HEK293 (cell line): Measurements from ENCODE around the gene FZR1.

Experiments
- BCL6B ChIP-seq: fragments of 450-650 bp; formaldehyde crosslinking; IDR thresholded peaks from 2 replicates; pipeline ENCODE4 v1.5.1; 2017; ENCODE audit warnings: missing biosample characterization, missing genetic modification characterization
- ELK4 ChIP-seq: IDR thresholded peaks from 2 replicates; pipeline ENCODE4 v1.6.1; 2011; ENCODE audit warnings: mild to moderate bottlenecking, low read depth, low read length, borderline replicate concordance
- GFI1B ChIP-seq: fragments of 450-650 bp; formaldehyde crosslinking; IDR thresholded peaks from 2 replicates; pipeline ENCODE4 v1.5.1; 2016; ENCODE audit warnings: missing biosample characterization, missing genetic modification characterization
- GLI2 ChIP-seq: fragments of 450-650 bp; formaldehyde crosslinking; IDR thresholded peaks from 2 replicates; pipeline ENCODE4; 2017; ENCODE audit warnings: missing biosample characterization, missing genetic modification characterization, low read depth, borderline replicate concordance
- HOXA7 ChIP-seq: sonication (generic); formaldehyde crosslinking; IDR thresholded peaks from 2 replicates; pipeline ENCODE4 v1.8.1; 2022; ENCODE audit warnings: missing genetic modification reagents, borderline replicate concordance
- RBAK ChIP-seq: fragments of 450-650 bp; formaldehyde crosslinking; IDR thresholded peaks from 2 replicates; pipeline ENCODE4 v1.5.1; 2016; ENCODE audit warnings: missing biosample characterization, missing genetic modification characterization
- REST ChIP-seq: fragments of 450-650 bp; formaldehyde crosslinking; IDR thresholded peaks from 2 replicates; pipeline ENCODE4 v1.5.1; 2016; ENCODE audit warnings: missing biosample characterization, missing genetic modification characterization
- ZBTB1 ChIP-seq: fragments of 450-650 bp; formaldehyde crosslinking; IDR thresholded peaks from 2 replicates; pipeline ENCODE4 v1.5.1; 2016; ENCODE audit warnings: missing biosample characterization, missing genetic modification characterization
- ZBTB10 ChIP-seq: fragments of 450-650 bp; formaldehyde crosslinking; IDR thresholded peaks from 2 replicates; pipeline ENCODE4 v1.5.1; 2016; ENCODE audit warnings: missing biosample characterization, missing genetic modification characterization
- ZBTB17 ChIP-seq: fragments of 450-650 bp; formaldehyde crosslinking; IDR thresholded peaks from 2 replicates; pipeline ENCODE4 v1.5.1; 2016; ENCODE audit warnings: missing biosample characterization, missing genetic modification characterization
- ZBTB48 ChIP-seq: fragments of 450-650 bp; formaldehyde crosslinking; IDR thresholded peaks from 2 replicates; pipeline ENCODE4 v1.5.1; 2016; ENCODE audit warnings: missing biosample characterization, missing genetic modification characterization
- ZNF391 ChIP-seq: fragments of 450-650 bp; formaldehyde crosslinking; IDR thresholded peaks from 2 replicates; pipeline ENCODE4 v1.5.1; 2016; ENCODE audit warnings: low read depth, missing biosample characterization, missing genetic modification characterization, borderline replicate concordance
- ZNF398 ChIP-seq: fragments of 450-650 bp; formaldehyde crosslinking; IDR thresholded peaks from 2 replicates; pipeline ENCODE4 v1.5.1; 2017; ENCODE audit warnings: missing biosample characterization, missing genetic modification characterization
- ZNF433 ChIP-seq: fragments of 450-650 bp; formaldehyde crosslinking; IDR thresholded peaks from 2 replicates; pipeline ENCODE4 v1.5.1; 2016; ENCODE audit warnings: missing biosample characterization, missing genetic modification characterization, low read depth
- ZNF549 ChIP-seq: fragments of 450-650 bp; IDR thresholded peaks from 2 replicates; pipeline ENCODE4 v1.5.1; 2018; ENCODE audit warnings: missing biosample characterization, missing genetic modification characterization, mild to moderate bottlenecking, inconsistent platforms, moderate library complexity
- ZNF664 ChIP-seq: fragments of 450-650 bp; formaldehyde crosslinking; IDR thresholded peaks from 2 replicates; pipeline ENCODE4 v1.5.1; 2016; ENCODE audit warnings: missing biosample characterization, missing genetic modification characterization
- ZNF701 ChIP-seq: fragments of 450-650 bp; formaldehyde crosslinking; IDR thresholded peaks from 2 replicates; pipeline ENCODE4 v1.5.1; 2016; ENCODE audit warnings: missing biosample characterization, missing genetic modification characterization
- ZNF777 ChIP-seq: fragments of 450-650 bp; formaldehyde crosslinking; IDR thresholded peaks from 2 replicates; pipeline ENCODE4 v1.5.1; 2017; ENCODE audit warnings: missing biosample characterization, missing genetic modification characterization, borderline replicate concordance
- ZNF785 ChIP-seq: fragments of 450-650 bp; formaldehyde crosslinking; IDR thresholded peaks from 2 replicates; pipeline ENCODE4 v1.5.1; 2016; ENCODE audit warnings: missing biosample characterization, missing genetic modification characterization
- TF ChIP-seq, protein P1 (sequence below): fragments of 450-650 bp; formaldehyde crosslinking; IDR thresholded peaks from 2 replicates; pipeline ENCODE4 v1.5.1; 2017; ENCODE audit warnings: missing biosample characterization, missing genetic modification characterization
- TF ChIP-seq, protein P2 (sequence below): fragments of 450-650 bp; formaldehyde crosslinking; IDR thresholded peaks from 2 replicates; pipeline ENCODE4 v1.5.1; 2017; ENCODE audit warnings: missing biosample characterization, mild to moderate bottlenecking, missing genetic modification characterization, moderate library complexity

FZR1 gene

GRCh38 chr19:3573162-3573857 is 67.2 kb downstream of the FZR1 start (continued):
- TF ChIP-seq GLI2 (tag by site-specific recombination) (no peak), BCL6B (tag by site-specific recombination) (no peak), ZNF433 (tag by site-specific recombination) (no peak), HOXA7 (CRISPR knock-in tag) (no peak), ZNF701 (tag by site-specific recombination) (no peak), ZBTB1 (tag by site-specific recombination) (no peak), ZNF777 (tag by site-specific recombination) (no peak), ZNF391 (tag by site-specific recombination) (0 out of 2 replicates have a peak, but pooled peaks have one; percentile 59), ZBTB10 (tag by site-specific recombination) (peak; percentile 92), ZNF549 (tag by site-specific recombination) (no peak), RBAK (tag by site-specific recombination) (no peak), GFI1B (tag by site-specific recombination) (no peak), ZBTB17 (tag by site-specific recombination) (no peak), ZNF398 (tag by site-specific recombination) (peak; percentile 79), REST (tag by site-specific recombination) (no peak), ZNF664 (tag by site-specific recombination) (no peak), ZBTB48 (0 out of 2 replicates have a peak, but pooled peaks have one; percentile 34), ELK4 (no peak), ZNF785 (tag by site-specific recombination) (no peak)
- TF ChIP-seq, protein P1, sequence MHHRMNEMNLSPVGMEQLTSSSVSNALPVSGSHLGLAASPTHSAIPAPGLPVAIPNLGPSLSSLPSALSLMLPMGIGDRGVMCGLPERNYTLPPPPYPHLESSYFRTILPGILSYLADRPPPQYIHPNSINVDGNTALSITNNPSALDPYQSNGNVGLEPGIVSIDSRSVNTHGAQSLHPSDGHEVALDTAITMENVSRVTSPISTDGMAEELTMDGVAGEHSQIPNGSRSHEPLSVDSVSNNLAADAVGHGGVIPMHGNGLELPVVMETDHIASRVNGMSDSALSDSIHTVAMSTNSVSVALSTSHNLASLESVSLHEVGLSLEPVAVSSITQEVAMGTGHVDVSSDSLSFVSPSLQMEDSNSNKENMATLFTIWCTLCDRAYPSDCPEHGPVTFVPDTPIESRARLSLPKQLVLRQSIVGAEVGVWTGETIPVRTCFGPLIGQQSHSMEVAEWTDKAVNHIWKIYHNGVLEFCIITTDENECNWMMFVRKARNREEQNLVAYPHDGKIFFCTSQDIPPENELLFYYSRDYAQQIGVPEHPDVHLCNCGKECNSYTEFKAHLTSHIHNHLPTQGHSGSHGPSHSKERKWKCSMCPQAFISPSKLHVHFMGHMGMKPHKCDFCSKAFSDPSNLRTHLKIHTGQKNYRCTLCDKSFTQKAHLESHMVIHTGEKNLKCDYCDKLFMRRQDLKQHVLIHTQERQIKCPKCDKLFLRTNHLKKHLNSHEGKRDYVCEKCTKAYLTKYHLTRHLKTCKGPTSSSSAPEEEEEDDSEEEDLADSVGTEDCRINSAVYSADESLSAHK = 0 out of 2 replicates have a peak, but pooled peaks have one; percentile 11
- TF ChIP-seq, protein P2, sequence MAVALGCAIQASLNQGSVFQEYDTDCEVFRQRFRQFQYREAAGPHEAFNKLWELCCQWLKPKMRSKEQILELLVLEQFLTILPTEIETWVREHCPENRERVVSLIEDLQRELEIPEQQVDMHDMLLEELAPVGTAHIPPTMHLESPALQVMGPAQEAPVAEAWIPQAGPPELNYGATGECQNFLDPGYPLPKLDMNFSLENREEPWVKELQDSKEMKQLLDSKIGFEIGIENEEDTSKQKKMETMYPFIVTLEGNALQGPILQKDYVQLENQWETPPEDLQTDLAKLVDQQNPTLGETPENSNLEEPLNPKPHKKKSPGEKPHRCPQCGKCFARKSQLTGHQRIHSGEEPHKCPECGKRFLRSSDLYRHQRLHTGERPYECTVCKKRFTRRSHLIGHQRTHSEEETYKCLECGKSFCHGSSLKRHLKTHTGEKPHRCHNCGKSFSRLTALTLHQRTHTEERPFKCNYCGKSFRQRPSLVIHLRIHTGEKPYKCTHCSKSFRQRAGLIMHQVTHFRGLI (tag by site-specific recombination) = no peak
